ENCODE data around the gene DUSP16. TPM values are rescaled to one million over a fixed set of nuclear protein-coding genes. Genes with fewer than 3 reads are reported as not detected.

Gene DUSP16
- total RNA-seq, 1 experiment from 2014 or later, result 51.9 TPM

GRCh38 chr12:12592930-12593329, 30.3 kb upstream of the DUSP16 start (continued):
- TF ChIP-seq AR (CRISPR knock-in tag; IDR thresholded peaks at IDR 0.05) (no peak), CREB1 (CRISPR knock-in tag; IDR thresholded peaks at IDR 0.05) (no peak), RELA (CRISPR knock-in tag; IDR thresholded peaks at IDR 0.05; ENCODE audit: borderline replicate concordance) (no peak)
- TF ChIP-seq, protein P1, sequence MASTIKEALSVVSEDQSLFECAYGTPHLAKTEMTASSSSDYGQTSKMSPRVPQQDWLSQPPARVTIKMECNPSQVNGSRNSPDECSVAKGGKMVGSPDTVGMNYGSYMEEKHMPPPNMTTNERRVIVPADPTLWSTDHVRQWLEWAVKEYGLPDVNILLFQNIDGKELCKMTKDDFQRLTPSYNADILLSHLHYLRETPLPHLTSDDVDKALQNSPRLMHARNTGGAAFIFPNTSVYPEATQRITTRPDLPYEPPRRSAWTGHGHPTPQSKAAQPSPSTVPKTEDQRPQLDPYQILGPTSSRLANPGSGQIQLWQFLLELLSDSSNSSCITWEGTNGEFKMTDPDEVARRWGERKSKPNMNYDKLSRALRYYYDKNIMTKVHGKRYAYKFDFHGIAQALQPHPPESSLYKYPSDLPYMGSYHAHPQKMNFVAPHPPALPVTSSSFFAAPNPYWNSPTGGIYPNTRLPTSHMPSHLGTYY (CRISPR knock-in tag; IDR thresholded peaks at IDR 0.05), result no peak
- TF ChIP-seq, protein P2, sequence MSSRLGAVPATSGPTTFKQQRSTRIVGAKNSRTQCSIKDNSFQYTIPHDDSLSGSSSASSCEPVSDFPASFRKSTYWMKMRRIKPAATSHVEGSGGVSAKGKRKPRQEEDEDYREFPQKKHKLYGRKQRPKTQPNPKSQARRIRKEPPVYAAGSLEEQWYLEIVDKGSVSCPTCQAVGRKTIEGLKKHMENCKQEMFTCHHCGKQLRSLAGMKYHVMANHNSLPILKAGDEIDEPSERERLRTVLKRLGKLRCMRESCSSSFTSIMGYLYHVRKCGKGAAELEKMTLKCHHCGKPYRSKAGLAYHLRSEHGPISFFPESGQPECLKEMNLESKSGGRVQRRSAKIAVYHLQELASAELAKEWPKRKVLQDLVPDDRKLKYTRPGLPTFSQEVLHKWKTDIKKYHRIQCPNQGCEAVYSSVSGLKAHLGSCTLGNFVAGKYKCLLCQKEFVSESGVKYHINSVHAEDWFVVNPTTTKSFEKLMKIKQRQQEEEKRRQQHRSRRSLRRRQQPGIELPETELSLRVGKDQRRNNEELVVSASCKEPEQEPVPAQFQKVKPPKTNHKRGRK (CRISPR knock-in tag; IDR thresholded peaks at IDR 0.05; ENCODE audit: borderline replicate concordance), result no peak

DNA sequence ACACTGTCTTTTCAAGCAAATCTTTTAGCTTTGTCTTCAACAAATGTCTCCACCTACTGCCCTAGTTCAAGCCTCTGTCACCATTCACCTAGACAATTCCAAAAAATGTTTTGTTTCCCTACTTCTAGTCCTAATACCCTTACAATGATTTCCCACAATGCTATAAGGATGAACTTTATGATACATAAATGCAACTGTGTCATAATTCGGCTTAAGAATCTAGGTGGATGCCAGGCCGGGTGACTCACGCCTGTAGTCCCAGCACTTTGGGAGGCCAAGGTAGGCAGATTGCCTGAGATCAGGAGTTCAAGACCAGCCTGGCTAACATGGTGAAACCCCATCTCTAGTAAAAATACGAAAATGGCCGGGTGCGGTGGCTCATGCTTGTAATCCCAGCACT, 28.3 kb upstream of the DUSP16 start:
- ChIA-PET CTCF (interaction anchor here (1.4 kb wide), 1 partner anchor 11 kb away, joined by 3 read pairs; no protein-coding TSS in a partner anchor), POLR2A (no interaction called here)
- no peaks in the 10 kb centered on the region for H3K4me1 Mint-ChIP-seq
- H3K36me3 Mint-ChIP-seq, result no peaks in the 10 kb centered on the region
- no peak overlapping the region for H3K4me3 Mint-ChIP-seq
- ATAC-seq, result no peak
- DNase-seq (ENCODE audit: low spot score), result no peak
- TF ChIP-seq, protein P3, sequence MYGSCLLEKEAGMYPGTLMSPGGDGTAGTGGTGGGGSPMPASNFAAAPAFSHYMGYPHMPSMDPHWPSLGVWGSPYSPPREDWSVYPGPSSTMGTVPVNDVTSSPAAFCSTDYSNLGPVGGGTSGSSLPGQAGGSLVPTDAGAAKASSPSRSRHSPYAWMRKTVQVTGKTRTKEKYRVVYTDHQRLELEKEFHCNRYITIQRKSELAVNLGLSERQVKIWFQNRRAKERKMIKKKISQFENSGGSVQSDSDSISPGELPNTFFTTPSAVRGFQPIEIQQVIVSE (CRISPR knock-in tag; IDR thresholded peaks at IDR 0.05; ENCODE audit: borderline replicate concordance), result no peak
- TF ChIP-seq, protein P4, sequence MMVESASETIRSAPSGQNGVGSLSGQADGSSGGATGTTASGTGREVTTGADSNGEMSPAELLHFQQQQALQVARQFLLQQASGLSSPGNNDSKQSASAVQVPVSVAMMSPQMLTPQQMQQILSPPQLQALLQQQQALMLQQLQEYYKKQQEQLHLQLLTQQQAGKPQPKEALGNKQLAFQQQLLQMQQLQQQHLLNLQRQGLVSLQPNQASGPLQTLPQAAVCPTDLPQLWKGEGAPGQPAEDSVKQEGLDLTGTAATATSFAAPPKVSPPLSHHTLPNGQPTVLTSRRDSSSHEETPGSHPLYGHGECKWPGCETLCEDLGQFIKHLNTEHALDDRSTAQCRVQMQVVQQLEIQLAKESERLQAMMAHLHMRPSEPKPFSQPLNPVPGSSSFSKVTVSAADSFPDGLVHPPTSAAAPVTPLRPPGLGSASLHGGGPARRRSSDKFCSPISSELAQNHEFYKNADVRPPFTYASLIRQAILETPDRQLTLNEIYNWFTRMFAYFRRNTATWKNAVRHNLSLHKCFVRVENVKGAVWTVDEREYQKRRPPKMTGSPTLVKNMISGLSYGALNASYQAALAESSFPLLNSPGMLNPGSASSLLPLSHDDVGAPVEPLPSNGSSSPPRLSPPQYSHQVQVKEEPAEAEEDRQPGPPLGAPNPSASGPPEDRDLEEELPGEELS (CRISPR knock-in tag; IDR thresholded peaks at IDR 0.05), result no peak
- TF ChIP-seq HMGXB4 (CRISPR knock-in tag; IDR thresholded peaks at IDR 0.05) (no peak), NR3C1 (CRISPR knock-in tag; conservative IDR thresholded peaks at IDR 0.05; ENCODE audit: low read depth) (no peak), IRF2 (CRISPR knock-in tag; IDR thresholded peaks at IDR 0.05; ENCODE audit: borderline replicate concordance, low read depth) (no peak), ATF3 (CRISPR knock-in tag; conservative IDR thresholded peaks at IDR 0.05) (no peak), NFYB (CRISPR knock-in tag; conservative IDR thresholded peaks at IDR 0.05; ENCODE audit: low read depth) (no peak), TEAD4 (CRISPR knock-in tag; IDR thresholded peaks at IDR 0.05) (no peak), MLX (CRISPR knock-in tag; IDR thresholded peaks at IDR 0.05) (no peak), SP1 (CRISPR knock-in tag; conservative IDR thresholded peaks at IDR 0.05) (no peak), ZNF423 (CRISPR knock-in tag; IDR thresholded peaks at IDR 0.05) (no peak)
- TF ChIP-seq, protein P1 (CRISPR knock-in tag; IDR thresholded peaks at IDR 0.05), result no peak
- TF ChIP-seq, protein P5, sequence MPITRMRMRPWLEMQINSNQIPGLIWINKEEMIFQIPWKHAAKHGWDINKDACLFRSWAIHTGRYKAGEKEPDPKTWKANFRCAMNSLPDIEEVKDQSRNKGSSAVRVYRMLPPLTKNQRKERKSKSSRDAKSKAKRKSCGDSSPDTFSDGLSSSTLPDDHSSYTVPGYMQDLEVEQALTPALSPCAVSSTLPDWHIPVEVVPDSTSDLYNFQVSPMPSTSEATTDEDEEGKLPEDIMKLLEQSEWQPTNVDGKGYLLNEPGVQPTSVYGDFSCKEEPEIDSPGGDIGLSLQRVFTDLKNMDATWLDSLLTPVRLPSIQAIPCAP (CRISPR knock-in tag; IDR thresholded peaks at IDR 0.05), result no peak
- TF ChIP-seq, protein P6, sequence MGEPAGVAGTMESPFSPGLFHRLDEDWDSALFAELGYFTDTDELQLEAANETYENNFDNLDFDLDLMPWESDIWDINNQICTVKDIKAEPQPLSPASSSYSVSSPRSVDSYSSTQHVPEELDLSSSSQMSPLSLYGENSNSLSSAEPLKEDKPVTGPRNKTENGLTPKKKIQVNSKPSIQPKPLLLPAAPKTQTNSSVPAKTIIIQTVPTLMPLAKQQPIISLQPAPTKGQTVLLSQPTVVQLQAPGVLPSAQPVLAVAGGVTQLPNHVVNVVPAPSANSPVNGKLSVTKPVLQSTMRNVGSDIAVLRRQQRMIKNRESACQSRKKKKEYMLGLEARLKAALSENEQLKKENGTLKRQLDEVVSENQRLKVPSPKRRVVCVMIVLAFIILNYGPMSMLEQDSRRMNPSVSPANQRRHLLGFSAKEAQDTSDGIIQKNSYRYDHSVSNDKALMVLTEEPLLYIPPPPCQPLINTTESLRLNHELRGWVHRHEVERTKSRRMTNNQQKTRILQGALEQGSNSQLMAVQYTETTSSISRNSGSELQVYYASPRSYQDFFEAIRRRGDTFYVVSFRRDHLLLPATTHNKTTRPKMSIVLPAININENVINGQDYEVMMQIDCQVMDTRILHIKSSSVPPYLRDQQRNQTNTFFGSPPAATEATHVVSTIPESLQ (CRISPR knock-in tag; IDR thresholded peaks at IDR 0.05), result no peak
- H3K27me3 Mint-ChIP-seq (ENCODE audit: low read depth), result no peaks in the 10 kb centered on the region
- H3K27ac Mint-ChIP-seq, result no peak overlapping the region
- peaks cover 8% of the 10 kb centered on the region for H3K9me3 Mint-ChIP-seq

Data from WTC11 (cell line).